Hematopoietic multipotent progenitor cell treated with erythropoietin and hydrocortisone succinate and interleukin-3 and kit ligand, for 6 days (in vitro differentiated cells): ENCODE results near the gene TOP3A.
"Not testable (repeated sequence)": the region's sequence is repeated elsewhere in the genome, so short reads cannot be mapped to it uniquely, and the experiment has no call there.

Source experiments
- DNase-seq: peaks from one replicate; pipeline ENCODE4 v3.0.0-alpha.2; 2015

Gene TOP3A

GRCh38 chr17:18314731-18315561 lies at the start of gene TOP3A, which contains the start of gene SMCR8:
TOP3A (minus strand) TSS chr17:18314994; CDS start chr17:18314778, 216 bp downstream.
SMCR8 (plus strand) TSS chr17:18315293; CDS start chr17:18315790, 497 bp downstream.
- peak; percentile 99 for DNase-seq

- no peak for DNase-seq
Measured at GRCh38 chr17:18364166-18364565, 49.4 kb upstream of the TOP3A start.

DNA sequence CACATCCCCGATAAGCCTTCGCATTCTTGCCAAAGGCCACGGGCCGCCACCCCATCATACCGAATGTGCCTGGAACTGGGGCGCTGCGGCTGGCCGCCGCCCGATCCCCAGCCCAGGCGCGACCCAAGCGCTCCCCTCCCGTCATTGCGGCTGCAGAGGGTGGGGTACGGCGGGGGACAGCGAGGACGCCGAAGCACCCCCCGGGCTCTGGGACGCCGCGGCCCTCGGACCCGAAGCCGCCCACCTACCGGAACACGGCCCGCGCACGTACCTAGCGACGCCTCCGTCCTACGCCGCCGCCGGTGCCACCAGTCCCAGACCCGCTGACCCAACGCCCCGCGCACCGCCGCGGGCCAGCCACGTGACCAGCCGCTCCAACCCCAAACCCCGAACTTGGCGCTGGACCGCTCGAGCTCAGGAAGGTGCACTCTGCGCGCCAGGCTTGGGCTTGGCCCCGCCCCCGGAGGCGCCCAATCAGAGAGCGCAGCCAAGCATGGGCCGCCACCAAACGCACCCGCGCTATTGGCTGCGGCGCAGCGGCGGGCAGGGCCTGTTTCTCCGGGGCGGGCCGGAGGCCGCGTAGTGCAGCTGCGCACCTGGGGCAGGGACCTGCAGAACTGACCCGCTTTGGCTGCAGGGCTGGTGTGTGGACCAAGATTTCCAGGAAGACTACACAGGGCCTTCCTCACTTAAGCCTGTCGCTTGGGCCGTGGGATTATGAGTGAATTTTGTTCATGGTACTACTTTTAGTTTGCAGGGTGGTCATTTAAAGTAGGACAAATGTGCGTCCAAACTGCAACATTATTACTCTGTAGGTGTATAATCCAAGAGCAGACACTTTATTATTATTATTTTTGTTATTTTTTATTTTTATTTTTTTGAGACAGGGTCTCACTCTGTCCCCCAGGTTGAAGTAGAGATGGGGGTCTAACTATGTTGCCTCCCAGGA lies 48.6 kb upstream of the TOP3A start, which contains the start of gene SHMT1:
SHMT1 (minus strand) TSS at position 450 of the 949 bp plus-strand sequence. CDS start 7,569 bp downstream, outside the sequence.
- DNase-seq = peak; percentile 97

- DNase-seq = peak; percentile 62
Measured at GRCh38 chr17:18362698-18363100, 47.9 kb upstream of the TOP3A start.

DNA sequence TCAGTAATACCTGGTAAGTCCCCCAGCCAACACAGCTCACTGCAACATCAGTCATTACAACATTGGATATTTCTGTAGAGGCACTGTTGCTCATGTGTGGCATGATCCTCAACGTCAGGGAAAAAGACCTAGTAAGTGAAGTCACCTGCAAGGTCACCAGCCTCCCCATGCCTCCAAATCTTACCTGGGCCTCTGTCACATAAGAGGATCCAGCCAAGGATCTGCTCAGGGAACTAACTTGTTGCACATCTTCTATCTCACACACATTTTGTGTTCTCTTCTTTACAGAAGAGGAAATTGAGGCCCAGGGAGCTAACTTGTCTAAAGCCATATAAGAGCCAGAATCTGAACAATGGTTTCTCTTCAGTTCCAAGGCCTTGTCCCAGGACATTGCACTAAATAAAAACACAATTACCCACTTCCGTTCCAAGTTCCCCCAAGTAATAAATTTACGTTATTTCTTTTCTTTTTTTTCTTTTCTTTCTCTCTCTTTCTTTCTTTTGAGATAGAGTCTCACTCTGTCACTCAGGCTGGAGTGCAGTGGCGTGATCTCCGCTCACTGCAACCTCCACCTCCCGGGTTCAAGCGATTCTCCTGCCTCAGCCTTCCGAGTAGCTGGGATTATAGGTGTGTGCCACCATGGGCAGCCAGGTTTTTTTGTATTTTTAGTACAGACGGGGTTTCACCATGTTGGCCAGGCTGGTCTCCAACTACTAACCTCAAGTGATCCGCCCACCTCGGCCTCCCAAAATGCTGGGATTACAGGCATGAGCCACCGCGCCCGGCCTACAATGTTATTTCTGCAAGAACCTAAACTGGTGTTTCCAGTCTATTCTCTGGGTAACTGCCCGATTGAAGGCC lies 47.3 kb upstream of the TOP3A start:
- DNase-seq = no peak

- no peak for DNase-seq
Measured at GRCh38 chr17:18360518-18360917, 45.7 kb upstream of the TOP3A start.

GRCh38 chr17:18356624-18357023 lies 41.8 kb upstream of the TOP3A start:
- no peak for DNase-seq

GRCh38 chr17:18353541-18353940 lies 38.7 kb upstream of the TOP3A start:
- no peak for DNase-seq

DNA sequence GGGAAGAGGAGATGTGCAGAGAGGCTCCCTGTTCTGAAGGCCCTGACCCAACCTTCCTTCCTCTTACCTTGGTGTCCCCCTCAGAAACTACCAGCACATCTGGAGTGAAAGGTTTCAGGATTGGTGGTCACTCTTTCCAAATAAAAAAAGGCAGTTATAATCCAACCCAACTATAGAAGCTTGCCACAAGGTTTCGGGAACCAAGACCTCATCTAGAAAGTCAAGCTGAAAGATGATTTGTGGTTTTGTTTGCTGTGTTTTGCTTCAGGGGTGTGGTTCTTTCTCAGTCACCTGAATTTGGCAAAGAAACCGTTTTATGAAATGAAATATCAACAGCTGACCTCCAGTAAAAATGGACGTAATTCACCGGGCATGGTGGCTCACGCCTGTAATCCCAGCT lies 29.2 kb upstream of the TOP3A start:
- no peak for DNase-seq

- DNase-seq = no peak
Measured at GRCh38 chr17:18339933-18340332, 25.1 kb upstream of the TOP3A start.

GRCh38 chr17:18338158-18338557 lies 23.4 kb upstream of the TOP3A start:
- not testable (repeated sequence) for DNase-seq

DNA sequence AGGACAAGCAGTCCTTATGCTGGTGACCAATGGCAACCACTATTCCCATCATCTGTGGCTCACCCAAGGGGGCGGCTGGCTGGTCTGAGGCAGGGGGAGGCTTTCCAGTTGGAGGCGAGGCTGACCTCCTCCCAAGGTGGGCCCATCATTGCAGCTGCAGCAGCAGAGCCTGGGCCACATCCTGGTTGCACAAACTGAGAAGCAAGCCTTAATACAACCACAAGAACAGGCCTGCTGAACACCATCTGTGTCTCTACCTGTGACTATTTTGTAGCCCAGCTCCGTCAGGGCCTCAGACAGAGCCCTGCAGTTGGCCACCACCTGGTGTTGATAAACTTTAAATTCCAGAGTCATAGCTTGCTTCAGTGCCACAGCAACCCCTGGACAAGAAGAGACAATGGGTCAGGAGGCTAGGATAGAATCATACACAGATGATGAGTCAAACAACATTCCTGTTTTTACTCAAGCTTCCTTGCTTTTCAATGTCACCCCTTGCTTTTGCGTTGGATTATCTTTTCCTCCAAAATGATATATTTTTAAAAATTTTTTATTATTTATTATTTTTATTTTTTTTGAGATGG lies 18.2 kb upstream of the TOP3A start:
- no peak for DNase-seq

- no peak for DNase-seq
Measured at GRCh38 chr17:18331879-18332278, 17.1 kb upstream of the TOP3A start.

GRCh38 chr17:18328643-18329204 lies 13.9 kb upstream of the TOP3A start:
- no peak for DNase-seq

DNA sequence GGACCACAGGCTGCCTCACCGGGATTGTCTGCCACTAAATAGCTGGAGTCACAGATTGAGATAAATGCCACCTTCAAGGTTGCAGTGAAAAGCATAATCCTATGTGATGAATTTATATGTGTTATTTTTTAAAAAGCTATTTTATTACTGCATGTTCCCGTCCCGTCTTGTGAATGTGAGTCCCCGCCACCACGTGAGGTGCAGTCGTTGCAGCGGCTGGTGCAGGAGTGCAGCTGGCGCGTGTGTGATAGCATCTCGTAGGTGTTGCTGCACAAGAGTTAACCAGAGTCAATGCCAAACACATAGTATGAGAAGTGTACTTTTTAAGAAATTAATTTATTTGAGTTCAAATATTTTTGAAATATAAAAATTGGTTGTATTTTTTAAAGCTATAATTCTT lies 12.8 kb upstream of the TOP3A start:
- DNase-seq = no peak

DNA sequence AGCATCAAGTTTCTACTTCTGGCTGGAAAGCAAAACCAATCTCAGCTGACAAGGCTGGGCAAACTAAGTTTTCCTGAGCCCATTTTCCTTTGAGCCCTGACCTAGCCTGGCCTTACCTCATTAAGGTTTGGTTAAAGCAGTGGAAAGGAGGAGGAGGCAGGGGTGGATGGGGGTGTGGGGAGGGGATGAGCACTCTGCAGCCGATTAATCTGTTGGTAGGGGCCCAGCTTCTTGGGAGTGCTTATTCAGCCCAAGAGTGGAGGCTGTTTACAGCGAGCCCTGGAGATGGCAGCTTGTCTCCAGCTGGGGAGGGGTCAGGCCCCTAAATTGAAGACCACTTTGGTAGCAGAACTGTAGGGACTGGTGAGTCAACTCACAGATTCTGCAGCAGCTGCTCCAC lies 12.3 kb upstream of the TOP3A start:
- no peak for DNase-seq

GRCh38 chr17:18326572-18326971 lies 11.8 kb upstream of the TOP3A start:
- DNase-seq = no peak

DNA sequence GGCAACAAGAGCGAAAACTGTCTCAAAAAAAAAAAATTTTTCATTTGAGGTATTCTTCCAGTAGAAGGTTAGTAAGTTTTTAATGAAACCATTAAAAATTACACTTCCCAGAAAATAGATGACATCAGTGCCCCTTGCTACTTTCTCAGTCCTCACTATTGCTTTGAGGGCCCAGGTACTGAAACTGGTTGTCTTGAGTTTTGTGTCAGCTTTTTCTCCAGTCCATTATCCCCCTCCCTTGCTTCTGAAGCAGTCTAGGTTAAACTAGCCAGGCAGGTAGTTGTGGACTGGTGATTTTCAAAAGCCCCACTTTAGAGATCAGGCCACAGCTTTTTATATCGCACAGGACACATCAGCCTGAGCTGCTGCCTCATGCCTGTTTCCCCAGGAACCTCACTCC lies 11.2 kb upstream of the TOP3A start:
- DNase-seq = no peak

GRCh38 chr17:18324140-18325050 lies 9.6 kb upstream of the TOP3A start:
- no peak for DNase-seq

DNA sequence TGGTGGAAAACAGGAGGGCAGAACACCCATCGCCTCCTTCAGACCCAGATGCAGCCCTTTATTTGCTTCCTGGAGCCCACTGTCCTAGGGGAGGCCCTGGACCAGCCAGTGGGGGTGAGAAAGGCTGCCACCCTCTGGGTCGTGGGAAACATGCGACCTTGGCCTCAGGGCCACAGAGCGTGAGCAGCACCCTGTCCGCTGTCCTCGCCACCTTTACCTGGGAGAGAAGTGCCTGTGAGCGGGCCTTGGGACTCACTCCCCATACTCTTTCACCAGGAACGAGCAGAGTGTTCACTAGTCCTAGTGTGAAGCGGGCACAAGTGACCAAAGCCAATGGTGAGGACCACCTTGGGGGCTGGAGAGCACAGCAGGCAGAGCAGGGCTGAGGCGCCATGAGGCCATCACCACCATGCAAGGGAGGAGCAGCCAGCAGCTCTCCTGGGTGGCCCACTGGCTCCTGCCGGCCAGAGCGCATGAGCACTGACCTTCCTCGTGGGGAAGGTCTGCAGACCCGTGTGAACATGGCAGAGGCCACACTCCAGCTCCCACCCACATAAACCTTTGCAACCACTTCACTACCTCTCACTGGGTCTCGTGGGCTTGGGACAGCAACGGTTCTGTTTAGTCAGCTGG lies 8.8 kb upstream of the TOP3A start:
- no peak for DNase-seq
